Neuron (in vitro differentiated cells): ENCODE measurements around the gene ITGAL.
A peak's percentile ranks its signal among the peaks of the same experiment; 100 is the strongest.
"Not testable (repeated sequence)": the region's sequence is repeated elsewhere in the genome, so short reads cannot be mapped to it uniquely, and the experiment has no call there.

Experiments used
- H2AFZ ChIP-seq: one replicate; pipeline ENCODE4 v1.6.1; 2013; ENCODE audit warnings: low read depth, mild to moderate bottlenecking, inconsistent platforms, low read length, moderate library complexity
- H3K27me3 ChIP-seq: one replicate; pipeline ENCODE4 v1.6.1; 2013; ENCODE audit warnings: low read length; ENCODE audit not compliant: insufficient read depth
- H3K36me3 ChIP-seq: one replicate; pipeline ENCODE4 v1.6.1; 2013; ENCODE audit warnings: low read length; ENCODE audit not compliant: insufficient read depth
- H3K4me1 ChIP-seq: one replicate; pipeline ENCODE4 v1.6.1; 2013; ENCODE audit warnings: low read length; ENCODE audit not compliant: insufficient read depth
- H3K4me3 ChIP-seq: 2 replicates; pipeline ENCODE4 v1.5.1; 2013; ENCODE audit warnings: mild to moderate bottlenecking, low read length, moderate library complexity
- H3K9me3 ChIP-seq: one replicate; pipeline ENCODE4 v1.6.1; 2013; ENCODE audit warnings: low read length

The ITGAL gene

DNA sequence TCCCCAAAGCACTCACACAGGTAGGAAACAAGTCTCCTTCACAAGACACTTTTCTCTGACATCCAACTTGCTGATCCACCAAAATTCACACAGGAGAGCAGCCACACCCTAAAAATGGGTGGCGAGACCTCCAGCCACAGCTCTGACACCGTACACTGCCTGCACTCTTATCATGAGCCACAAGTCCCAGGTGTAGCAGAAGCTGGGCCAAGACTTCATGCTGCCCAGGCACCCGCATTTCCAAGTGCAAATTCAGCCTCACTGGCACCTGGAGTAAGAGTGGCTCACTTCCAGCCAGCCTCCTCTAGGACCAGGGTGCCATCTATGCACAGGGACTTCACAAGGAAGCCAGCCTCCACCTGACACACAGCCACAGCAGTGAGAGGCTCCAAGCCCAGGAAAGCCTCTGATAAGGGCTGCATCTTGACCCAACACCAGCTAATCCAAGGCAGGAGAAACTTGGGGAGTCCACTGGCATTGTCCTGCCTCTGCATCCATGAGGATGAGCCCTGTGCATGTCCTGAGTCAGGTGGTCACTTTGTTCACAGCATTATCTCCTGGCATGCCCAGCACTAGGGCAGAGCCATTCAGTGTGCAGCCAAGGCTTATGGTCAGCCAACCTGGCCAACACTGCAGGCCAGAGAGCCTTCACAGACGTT lies 56.4 kb downstream of the ITGAL start:
- no peaks in the 10 kb centered on the region for H3K9me3 ChIP-seq
- no peak overlapping the region for H2AFZ ChIP-seq
- peaks cover 8% of the 10 kb centered on the region for H3K36me3 ChIP-seq
- peaks cover 11% of the 10 kb centered on the region for H3K4me1 ChIP-seq
- H3K27me3 ChIP-seq, result no peaks in the 10 kb centered on the region
- H3K4me3 ChIP-seq, result no peak overlapping the region

DNA sequence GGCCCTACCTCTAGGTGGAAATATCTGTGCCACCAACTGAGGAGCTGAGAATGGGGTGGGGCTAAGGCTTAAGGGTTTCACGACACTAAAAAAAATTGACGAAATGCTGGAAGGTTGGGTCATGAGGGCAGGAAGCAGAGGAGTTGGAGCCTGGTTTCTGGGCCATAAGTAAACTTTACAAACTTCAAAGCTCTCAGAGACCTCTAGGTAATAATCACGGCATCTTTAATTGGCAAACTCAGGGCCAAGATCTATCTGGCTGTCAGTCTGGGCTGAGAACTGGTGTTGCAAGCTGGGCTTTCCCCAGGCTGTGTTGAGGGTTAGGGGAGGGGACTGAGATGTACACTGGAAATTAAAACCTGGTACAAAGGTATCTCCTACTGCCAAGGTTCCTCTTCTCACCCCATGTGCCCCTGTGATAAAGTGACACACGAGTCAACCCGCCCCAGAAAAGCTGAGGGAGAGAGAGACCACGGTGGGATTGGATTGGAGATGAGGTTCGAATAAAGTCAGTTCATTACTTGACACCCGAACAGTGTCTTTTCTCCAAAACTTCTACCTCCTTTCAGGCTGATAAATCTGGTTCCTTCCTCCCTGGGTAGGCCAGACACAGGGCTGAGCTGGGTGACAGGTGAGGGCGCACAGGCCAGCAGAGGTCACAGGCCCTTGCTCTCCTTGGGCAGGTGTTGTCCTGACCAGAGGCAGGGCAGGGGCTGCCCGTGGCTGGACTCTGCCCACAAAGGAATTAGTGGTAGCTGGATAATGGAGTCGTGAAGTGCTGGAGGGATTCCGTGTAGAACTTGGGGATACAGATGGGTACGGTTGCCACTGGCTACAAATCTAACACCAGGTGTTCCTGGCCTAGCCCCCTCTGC lies 57.9 kb downstream of the ITGAL start:
- no peaks in the 10 kb centered on the region for H3K9me3 ChIP-seq
- H3K4me1 ChIP-seq, result peaks cover 15% of the 10 kb centered on the region
- no peaks in the 10 kb centered on the region for H3K27me3 ChIP-seq
- H3K4me3 ChIP-seq, result no peak overlapping the region
- H2AFZ ChIP-seq, result no peak overlapping the region
- H3K36me3 ChIP-seq, result no peaks in the 10 kb centered on the region

DNA sequence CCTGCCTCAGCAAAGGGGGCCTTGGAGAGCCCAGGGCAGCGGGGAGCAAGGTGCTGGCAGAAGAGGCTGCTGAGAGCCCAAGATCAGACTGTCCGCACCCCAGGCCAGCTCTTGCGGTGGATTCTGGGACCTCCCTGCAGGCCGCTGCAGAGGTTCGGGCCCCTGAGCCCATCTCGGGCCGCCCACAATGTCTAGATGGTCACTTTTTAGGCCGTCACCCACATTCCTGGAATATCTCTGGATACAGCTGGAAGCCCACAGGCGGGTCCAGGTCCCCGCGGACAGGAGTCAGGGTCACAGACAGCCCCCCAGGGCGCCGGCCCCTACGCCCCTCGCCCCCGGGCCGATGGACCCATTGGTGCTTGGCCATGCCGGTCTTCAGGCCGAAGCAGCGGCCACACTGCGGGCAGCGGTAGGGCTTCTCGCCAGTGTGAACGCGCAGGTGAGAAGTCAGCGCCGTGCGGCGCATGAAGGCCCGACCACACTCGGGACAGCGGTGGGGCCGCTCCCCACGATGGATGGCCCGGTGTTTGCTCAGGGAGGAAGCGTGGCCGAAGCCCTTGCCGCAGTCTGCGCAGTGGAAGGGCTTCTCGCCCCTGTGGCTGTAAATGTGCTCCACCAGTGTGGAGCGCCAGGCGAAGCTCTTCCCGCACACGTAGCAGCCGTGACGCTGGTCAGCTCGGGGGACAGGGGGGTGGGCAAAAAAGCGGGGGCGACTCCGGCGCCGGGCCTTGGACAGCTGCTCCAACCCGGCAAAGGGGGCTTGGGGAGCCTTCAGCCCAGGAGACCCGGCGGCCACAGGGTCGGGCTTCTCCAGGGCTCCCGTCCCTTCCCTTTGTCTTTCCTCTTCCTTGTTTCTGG lies 60.0 kb downstream of the ITGAL start:
- H2AFZ ChIP-seq, result no peak overlapping the region
- H3K4me1 ChIP-seq, result peaks cover 12% of the 10 kb centered on the region
- no peaks in the 10 kb centered on the region for H3K9me3 ChIP-seq
- no peaks in the 10 kb centered on the region for H3K27me3 ChIP-seq
- no peak overlapping the region for H3K4me3 ChIP-seq
- H3K36me3 ChIP-seq, result no peaks in the 10 kb centered on the region

- Histone ChIP-seq H3K36me3 (no peaks in the 10 kb centered on the region), H3K4me3 (no peak overlapping the region), H3K27me3 (no peaks in the 10 kb centered on the region), H3K9me3 (no peaks in the 10 kb centered on the region), H3K4me1 (peaks cover 7% of the 10 kb centered on the region), H2AFZ (no peak overlapping the region)
Observed at GRCh38 chr16:30533146-30533522, 60.6 kb downstream of the ITGAL start.

DNA sequence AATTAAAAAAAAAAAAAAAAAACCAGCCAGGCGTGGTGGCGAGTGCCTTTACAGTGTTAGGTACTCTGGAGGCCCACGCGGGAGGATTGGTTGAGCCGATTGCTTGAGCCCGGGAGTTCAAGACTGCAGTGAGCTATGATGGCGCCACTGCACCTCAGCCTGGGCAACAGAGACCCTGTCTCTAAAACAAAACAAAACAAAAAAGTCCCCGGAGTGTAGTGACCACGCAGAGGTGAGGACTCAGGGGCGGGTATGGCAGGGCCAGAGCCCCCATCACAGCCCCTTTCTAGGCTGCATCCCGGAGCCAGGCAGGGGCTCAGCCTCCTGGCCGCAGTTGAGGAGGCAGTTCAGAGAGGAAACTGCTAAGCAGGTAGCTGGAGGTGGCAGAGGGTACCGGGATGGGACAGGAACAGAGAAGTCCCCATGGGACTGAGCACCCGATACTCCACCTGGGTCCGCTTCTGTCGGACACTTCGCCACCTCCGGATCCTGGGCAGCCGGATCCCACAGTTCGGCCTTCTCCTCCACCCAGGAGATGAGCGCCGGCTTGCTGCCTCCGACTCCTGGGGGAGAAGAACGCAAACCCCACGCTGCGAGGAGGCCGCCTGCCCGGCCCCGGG lies 61.3 kb downstream of the ITGAL start:
- H3K9me3 ChIP-seq, result no peaks in the 10 kb centered on the region
- H3K27me3 ChIP-seq, result no peaks in the 10 kb centered on the region
- peaks cover 7% of the 10 kb centered on the region for H3K4me1 ChIP-seq
- H3K36me3 ChIP-seq, result no peaks in the 10 kb centered on the region
- peak overlapping the region; percentile 78 for H2AFZ ChIP-seq
- H3K4me3 ChIP-seq, result peak overlapping the region; percentile 63

DNA sequence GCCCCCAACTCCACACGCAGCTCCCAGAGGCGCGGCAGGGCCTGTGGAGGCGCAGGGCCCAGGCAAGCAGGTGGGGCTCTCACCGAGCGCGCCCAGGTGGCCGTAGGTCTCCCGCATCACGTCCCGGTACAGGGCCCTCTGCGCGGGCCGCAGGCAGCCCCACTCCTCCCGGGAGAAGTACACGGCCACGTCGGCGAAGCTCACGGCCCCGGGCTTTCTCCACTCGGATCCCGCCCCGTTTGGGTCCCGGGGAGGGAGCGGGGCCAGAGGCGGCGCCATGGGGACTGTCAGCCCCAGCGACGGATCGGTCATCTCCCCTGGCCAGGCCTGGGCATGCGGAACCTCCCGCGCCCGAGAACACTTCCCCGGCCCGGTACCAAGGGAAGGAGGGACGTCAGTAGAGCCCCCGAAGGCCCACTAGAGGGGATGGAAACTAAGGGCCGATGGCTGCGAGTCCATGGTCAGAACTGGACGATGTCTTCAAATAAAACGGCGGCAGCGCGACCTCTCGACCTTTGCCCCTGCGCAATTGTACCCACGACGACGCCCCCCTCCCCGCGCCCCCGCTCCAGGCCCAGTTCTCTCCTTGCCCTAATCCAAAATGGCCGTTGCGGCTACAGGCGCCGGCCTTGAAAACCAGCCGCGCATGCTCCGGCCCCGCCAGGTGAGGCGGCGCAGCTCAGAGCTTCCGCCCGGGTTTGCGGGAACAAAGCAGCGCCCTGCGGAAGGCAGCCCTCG lies 62.0 kb downstream of the ITGAL start, which contains the start of gene ZNF747:
Gene ZNF747, minus strand, starts transcription at position 491 of the 738 bp plus-strand sequence. Its CDS starts 179 bp downstream, at position 312.
- H3K9me3 ChIP-seq, result no peaks in the 10 kb centered on the region
- H3K4me3 ChIP-seq, result peak within 1 kb of the TSS; percentile 63
- H3K4me1 ChIP-seq, result peaks cover 7% of the 10 kb centered on the region
- no peaks in the 10 kb centered on the region for H3K27me3 ChIP-seq
- no peaks in the 10 kb centered on the region for H3K36me3 ChIP-seq
- H2AFZ ChIP-seq, result peak within 1 kb of the TSS; percentile 78

DNA sequence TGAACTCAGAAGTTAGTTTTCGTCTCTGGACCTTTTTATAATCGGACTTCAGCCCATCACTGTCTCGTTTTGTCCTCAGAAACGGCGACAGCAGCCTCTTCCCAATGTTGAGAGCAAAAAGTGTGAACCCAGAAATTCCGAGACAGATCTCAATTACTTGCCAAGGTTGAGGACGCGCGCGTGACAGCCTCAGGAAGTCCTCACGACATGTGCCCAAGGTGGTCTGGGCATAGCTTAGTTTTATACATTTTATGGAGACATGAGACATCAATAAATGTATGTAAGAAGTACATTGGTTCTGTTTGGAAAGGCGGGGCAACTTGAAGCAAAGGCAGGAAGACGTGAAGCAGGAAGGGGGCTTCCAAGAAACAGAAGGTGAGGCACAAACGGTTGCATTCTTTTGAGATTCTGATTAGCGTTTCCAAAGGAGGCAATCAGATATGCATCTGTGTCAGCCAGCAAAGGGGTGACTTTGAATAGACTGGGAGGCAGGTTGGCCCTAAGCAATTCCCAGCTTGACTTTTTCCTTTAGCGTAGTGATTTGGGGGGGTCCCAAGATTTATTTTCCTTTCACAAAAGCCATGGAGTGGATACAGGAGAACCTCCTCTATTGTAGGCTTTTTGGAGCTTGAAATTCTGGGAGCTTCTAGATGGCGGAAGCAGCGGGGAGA lies 62.7 kb downstream of the ITGAL start:
- Histone ChIP-seq H2AFZ (peak overlapping the region; percentile 78), H3K4me1 (peaks cover 7% of the 10 kb centered on the region), H3K4me3 (peak overlapping the region; percentile 63), H3K9me3 (no peaks in the 10 kb centered on the region), H3K36me3 (no peaks in the 10 kb centered on the region), H3K27me3 (no peaks in the 10 kb centered on the region)

DNA sequence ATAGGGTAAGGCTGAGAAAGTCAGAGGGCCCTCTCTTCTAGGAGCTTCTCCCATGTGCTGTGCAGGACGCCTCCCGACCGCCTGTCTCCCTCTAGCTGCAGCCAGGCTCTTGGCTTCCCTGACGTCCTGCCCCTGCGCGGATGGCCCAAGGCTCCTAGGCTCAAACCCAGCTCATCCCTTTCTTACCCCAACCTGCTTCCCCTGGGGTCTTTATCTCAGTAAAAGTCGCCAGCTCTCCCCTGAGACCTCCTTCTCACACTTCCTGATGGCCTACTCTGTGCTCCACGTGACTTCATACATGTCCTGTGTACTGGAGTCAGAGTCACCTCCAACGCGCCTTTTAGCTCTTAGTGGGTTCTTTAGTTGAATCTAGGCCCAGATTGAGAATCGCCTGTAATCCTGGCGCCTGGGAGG lies 63.2 kb downstream of the ITGAL start:
- no peaks in the 10 kb centered on the region for H3K27me3 ChIP-seq
- peak overlapping the region; percentile 78 for H2AFZ ChIP-seq
- peak overlapping the region; percentile 63 for H3K4me3 ChIP-seq
- peaks cover 7% of the 10 kb centered on the region for H3K4me1 ChIP-seq
- H3K36me3 ChIP-seq, result no peaks in the 10 kb centered on the region
- H3K9me3 ChIP-seq, result no peaks in the 10 kb centered on the region

- not testable (repeated sequence) for H3K27me3 ChIP-seq, H2AFZ ChIP-seq, H3K36me3 ChIP-seq, H3K4me3 ChIP-seq, H3K9me3 ChIP-seq
- H3K4me1 ChIP-seq, result peaks cover 14% of the 10 kb centered on the region
Observed at GRCh38 chr16:30536391-30537024, 64.0 kb downstream of the ITGAL start.

GRCh38 chr16:30539000-30539964 lies 66.7 kb downstream of the ITGAL start:
- no peak overlapping the region for H2AFZ ChIP-seq
- H3K4me3 ChIP-seq, result no peak overlapping the region
- no peaks in the 10 kb centered on the region for H3K27me3 ChIP-seq
- H3K4me1 ChIP-seq, result peaks cover 21% of the 10 kb centered on the region
- no peaks in the 10 kb centered on the region for H3K9me3 ChIP-seq
- no peaks in the 10 kb centered on the region for H3K36me3 ChIP-seq
